HepG2 (cell line): ENCODE measurements around the gene PA2G4. TPM values are rescaled to one million over a fixed set of nuclear protein-coding genes. Genes with fewer than 3 reads are reported as not detected.

Source experiments
- GABPA ChIP-seq, 2 experiments: IDR thresholded peaks; 2 replicates each; pipeline ENCODE4 v1.6.1; 2011 to 2016; ENCODE audit warnings: low read depth in 2 of 2, low read length in 1 of 2, missing biosample characterization in 1 of 2, missing genetic modification characterization in 1 of 2
- HNF4A ChIP-seq: sonication (generic); formaldehyde crosslinking; IDR thresholded peaks from 2 replicates; pipeline ENCODE4 v1.4.0; 2020; ENCODE audit warnings: missing genetic modification reagents
- NCOR1 ChIP-seq: fragments of 200-600 bp; sonication (generic); IDR thresholded peaks from 2 replicates; pipeline ENCODE4 v1.7.0; 2017; ENCODE audit warnings: antibody characterized with exemption, low read length, borderline replicate concordance
- NFYB ChIP-seq: sonication (generic); formaldehyde crosslinking; IDR thresholded peaks from 2 replicates; pipeline ENCODE4 v1.4.0; 2020; ENCODE audit warnings: missing genetic modification reagents
- PAF1 ChIP-seq: IDR thresholded peaks from 2 replicates; pipeline ENCODE4 v1.6.1; 2016; ENCODE audit warnings: missing genetic modification reagents, missing compliant biosample characterization
- RBM39 ChIP-seq: fragments of 200-400 bp; formaldehyde crosslinking; IDR thresholded peaks from one replicate; pipeline ENCODE4 v1.6.1; 2018; ENCODE audit warnings: antibody characterized with exemption, mild to moderate bottlenecking, low read depth, low read length; ENCODE audit not compliant: poor library complexity, severe bottlenecking
- TCF12 ChIP-seq, 2 experiments: fragments of 450-650 bp in 1 of 2; sonication (generic) in 1 of 2; formaldehyde crosslinking in 1 of 2; IDR thresholded peaks; 2 replicates each; pipeline versions ENCODE4 v1.6.1 to v1.8.0; 2017 to 2022; ENCODE audit warnings: antibody characterized with exemption in 1 of 2, mild to moderate bottlenecking in 1 of 2, missing genetic modification reagents in 1 of 2, moderate library complexity in 1 of 2
- YEATS2 ChIP-seq: sonication (generic); formaldehyde crosslinking; IDR thresholded peaks from 2 replicates; pipeline ENCODE4 v1.4.0; 2020; ENCODE audit warnings: missing genetic modification reagents, borderline replicate concordance
- ZNF205 ChIP-seq: IDR thresholded peaks from 2 replicates; pipeline ENCODE4 v1.6.1; 2018; ENCODE audit warnings: missing biosample characterization, missing genetic modification reagents
- ZNF232 ChIP-seq: sonication (generic); formaldehyde crosslinking; IDR thresholded peaks from 2 replicates; pipeline ENCODE4 v1.4.0; 2020; ENCODE audit warnings: missing genetic modification reagents, borderline replicate concordance
- ZNF256 ChIP-seq: sonication (generic); formaldehyde crosslinking; conservative IDR thresholded peaks from 2 replicates; pipeline ENCODE4 v1.4.0; 2020; ENCODE audit warnings: missing genetic modification reagents
- ZNF331 ChIP-seq: sonication (generic); formaldehyde crosslinking; IDR thresholded peaks from 2 replicates; pipeline ENCODE4 v1.4.0; 2020; ENCODE audit warnings: missing genetic modification reagents
- ZNF883 ChIP-seq: sonication (generic); formaldehyde crosslinking; IDR thresholded peaks from 2 replicates; pipeline ENCODE4 v1.5.1; 2020; ENCODE audit warnings: mild to moderate bottlenecking, missing genetic modification reagents; ENCODE audit errors: not compliant biosample characterization
- polyA plus RNA-seq, 8 experiments: library from polyadenylated mRNA; depleted of rRNA in 3 of 8; stranded (reverse) in 7 of 8; unstranded in 1 of 8; fragments of >200 nt; fragmentation: Illumina TruSeq in 4 of 8; extraction: Trizol in 4 of 8; gene quantifications; 2 replicates each; pipeline versions ENCODE4 v1.2.1 to v1.2.3, GENCODE V29; 2011 to 2016; ENCODE audit warnings: low read depth in 4 of 8, missing spikeins in 1 of 8, mixed read lengths in 1 of 8; ENCODE audit not compliant: insufficient read depth in 1 of 8
- total RNA-seq, 5 experiments: library from RNA; depleted of rRNA; stranded (reverse); fragments of >200 nt; fragmentation: Illumina TruSeq; extraction: Trizol; gene quantifications; 2 replicates each; pipeline ENCODE4 v1.2.3, GENCODE V29; 2016; ENCODE audit warnings: low read depth in 1 of 5
- TF ChIP-seq, protein P1 (sequence below): sonication (generic); formaldehyde crosslinking; IDR thresholded peaks from 2 replicates; pipeline ENCODE4 v1.4.0; 2020; ENCODE audit warnings: missing genetic modification reagents
- TF ChIP-seq, protein P2 (sequence below): sonication (generic); formaldehyde crosslinking; IDR thresholded peaks from 2 replicates; pipeline ENCODE4 v1.8.0; 2022; ENCODE audit warnings: missing genetic modification reagents, low read depth, mild to moderate bottlenecking, borderline replicate concordance
- TF ChIP-seq, protein P3 (sequence below): sonication (generic); formaldehyde crosslinking; IDR thresholded peaks from 2 replicates; pipeline ENCODE4 v1.5.0; 2020; ENCODE audit warnings: missing genetic modification reagents, mild to moderate bottlenecking, borderline replicate concordance
- TF ChIP-seq, protein P4 (sequence below): sonication (generic); formaldehyde crosslinking; IDR thresholded peaks from 2 replicates; pipeline ENCODE4 v1.8.1; 2023; ENCODE audit warnings: mild to moderate bottlenecking, inconsistent platforms, moderate library complexity, missing genetic modification reagents, borderline replicate concordance

PA2G4 gene
- total and polyA plus RNA-seq, 2 of the 13 experiments (the other 11 are each of a cell fraction or from before 2014, with no cell fraction given) = 147 to 240 TPM

DNA sequence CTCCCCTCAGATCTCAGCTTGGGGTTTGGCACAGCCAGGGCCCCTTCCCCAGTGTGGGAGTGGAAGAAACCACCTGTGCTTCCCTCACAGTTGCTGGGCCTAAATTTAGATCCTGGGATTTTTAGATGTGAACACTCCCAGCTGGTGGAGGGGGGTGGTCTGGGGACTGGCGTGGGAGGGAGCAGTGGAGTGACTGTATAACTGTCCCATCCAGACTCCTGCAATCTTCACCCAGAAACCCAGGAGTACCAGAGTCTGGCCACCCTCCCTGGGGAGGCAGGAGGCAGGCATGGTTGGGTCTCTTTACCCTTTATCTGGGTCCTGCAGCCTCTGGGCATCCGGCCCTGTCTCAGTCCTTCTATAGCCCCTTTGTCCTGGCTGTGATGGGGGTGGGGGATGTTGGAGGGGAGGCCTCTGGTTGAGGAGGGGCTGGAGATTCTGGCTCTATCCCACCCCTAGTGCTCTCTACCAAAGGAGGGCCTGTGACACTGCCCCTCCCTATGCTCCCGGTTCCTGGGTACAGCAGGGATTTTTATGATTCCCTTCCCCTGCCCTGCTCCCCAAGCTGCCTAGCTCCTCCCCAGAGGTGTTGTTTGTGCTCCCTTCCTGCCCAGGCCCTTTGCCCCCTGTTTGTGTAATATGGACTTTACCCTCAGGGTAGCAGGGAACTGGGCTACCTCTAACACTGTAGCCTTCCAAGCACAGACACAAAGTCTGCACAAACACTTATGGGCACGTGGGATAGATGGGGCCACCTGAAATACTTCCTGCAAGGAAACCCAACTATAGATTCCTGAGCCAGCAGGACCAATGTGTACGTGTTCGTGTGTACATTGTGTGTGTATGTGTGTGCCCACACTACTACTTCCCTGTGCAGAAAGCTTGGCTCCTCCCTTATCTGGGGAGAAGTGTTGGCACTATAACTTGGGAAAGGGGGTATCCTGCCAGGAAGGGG, 22.7 kb upstream of the PA2G4 start (continued):
- TF ChIP-seq, protein P1, sequence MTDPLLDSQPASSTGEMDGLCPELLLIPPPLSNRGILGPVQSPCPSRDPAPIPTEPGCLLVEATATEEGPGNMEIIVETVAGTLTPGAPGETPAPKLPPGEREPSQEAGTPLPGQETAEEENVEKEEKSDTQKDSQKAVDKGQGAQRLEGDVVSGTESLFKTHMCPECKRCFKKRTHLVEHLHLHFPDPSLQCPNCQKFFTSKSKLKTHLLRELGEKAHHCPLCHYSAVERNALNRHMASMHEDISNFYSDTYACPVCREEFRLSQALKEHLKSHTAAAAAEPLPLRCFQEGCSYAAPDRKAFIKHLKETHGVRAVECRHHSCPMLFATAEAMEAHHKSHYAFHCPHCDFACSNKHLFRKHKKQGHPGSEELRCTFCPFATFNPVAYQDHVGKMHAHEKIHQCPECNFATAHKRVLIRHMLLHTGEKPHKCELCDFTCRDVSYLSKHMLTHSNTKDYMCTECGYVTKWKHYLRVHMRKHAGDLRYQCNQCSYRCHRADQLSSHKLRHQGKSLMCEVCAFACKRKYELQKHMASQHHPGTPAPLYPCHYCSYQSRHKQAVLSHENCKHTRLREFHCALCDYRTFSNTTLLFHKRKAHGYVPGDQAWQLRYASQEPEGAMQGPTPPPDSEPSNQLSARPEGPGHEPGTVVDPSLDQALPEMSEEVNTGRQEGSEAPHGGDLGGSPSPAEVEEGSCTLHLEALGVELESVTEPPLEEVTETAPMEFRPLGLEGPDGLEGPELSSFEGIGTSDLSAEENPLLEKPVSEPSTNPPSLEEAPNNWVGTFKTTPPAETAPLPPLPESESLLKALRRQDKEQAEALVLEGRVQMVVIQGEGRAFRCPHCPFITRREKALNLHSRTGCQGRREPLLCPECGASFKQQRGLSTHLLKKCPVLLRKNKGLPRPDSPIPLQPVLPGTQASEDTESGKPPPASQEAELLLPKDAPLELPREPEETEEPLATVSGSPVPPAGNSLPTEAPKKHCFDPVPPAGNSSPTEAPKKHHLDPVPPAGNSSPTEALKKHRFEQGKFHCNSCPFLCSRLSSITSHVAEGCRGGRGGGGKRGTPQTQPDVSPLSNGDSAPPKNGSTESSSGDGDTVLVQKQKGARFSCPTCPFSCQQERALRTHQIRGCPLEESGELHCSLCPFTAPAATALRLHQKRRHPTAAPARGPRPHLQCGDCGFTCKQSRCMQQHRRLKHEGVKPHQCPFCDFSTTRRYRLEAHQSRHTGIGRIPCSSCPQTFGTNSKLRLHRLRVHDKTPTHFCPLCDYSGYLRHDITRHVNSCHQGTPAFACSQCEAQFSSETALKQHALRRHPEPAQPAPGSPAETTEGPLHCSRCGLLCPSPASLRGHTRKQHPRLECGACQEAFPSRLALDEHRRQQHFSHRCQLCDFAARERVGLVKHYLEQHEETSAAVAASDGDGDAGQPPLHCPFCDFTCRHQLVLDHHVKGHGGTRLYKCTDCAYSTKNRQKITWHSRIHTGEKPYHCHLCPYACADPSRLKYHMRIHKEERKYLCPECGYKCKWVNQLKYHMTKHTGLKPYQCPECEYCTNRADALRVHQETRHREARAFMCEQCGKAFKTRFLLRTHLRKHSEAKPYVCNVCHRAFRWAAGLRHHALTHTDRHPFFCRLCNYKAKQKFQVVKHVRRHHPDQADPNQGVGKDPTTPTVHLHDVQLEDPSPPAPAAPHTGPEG (CRISPR knock-in tag) = peak; percentile 71; the same call in 1 of the 2 replicates
- TF ChIP-seq YEATS2 (peak; percentile 90; the same call in 1 of the 2 replicates), ZNF256 (CRISPR knock-in tag) (no peak), HNF4A (CRISPR knock-in tag) (peak; percentile 100), NCOR1 (peak; percentile 99), TCF12 (IDR thresholded peaks at IDR 0.05) (no peak), TCF12 (CRISPR knock-in tag; IDR thresholded peaks at IDR 0.05) (peak; percentile 35), GABPA (IDR thresholded peaks at IDR 0.05; ENCODE audit: low read depth, low read length) (no peak), GABPA (CRISPR knock-in tag; IDR thresholded peaks at IDR 0.05; ENCODE audit: low read depth) (peak; percentile 82), ZNF883 (no peak), PAF1 (no peak), ZNF205 (CRISPR knock-in tag) (peak; percentile 98), RBM39 (peak; percentile 40), NFYB (peak; percentile 35; the same call in 1 of the 2 replicates), ZNF232 (CRISPR knock-in tag) (no peak; the same call in 1 of the 2 replicates), ZNF331 (CRISPR knock-in tag) (peak; percentile 97)
- TF ChIP-seq, protein P2, sequence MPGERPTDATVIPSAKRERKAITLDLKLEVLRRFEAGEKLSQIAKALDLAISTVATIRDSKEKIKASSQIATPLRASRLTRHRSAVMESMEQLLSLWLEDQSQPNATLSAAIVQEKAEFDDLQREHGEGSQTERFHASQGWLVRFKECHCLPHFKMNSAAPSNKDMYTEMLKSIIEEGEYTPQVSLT (CRISPR knock-in tag) = peak; percentile 56; the same call in 1 of the 2 replicates
- TF ChIP-seq, protein P3, sequence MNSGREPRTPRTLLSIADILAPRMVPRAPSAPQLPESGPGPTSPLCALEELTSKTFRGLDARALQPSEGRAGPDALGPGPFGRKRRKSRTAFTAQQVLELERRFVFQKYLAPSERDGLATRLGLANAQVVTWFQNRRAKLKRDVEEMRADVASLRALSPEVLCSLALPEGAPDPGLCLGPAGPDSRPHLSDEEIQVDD (CRISPR knock-in tag) = 0 out of 2 replicates have a peak, but pooled peaks have one; percentile 5
- TF ChIP-seq, protein P4, sequence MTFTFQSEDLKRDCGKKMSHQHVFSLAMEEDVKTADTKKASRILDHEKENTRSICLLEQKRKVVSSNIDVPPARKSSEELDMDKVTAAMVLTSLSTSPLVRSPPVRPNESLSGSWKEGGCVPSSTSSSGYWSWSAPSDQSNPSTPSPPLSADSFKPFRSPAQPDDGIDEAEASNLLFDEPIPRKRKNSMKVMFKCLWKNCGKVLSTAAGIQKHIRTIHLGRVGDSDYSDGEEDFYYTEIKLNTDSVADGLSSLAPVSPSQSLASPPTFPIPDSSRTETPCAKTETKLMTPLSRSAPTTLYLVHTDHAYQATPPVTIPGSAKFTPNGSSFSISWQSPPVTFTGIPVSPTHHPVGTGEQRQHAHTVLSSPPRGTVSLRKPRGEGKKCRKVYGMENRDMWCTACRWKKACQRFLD (CRISPR knock-in tag) = 0 out of 2 replicates have a peak, but pooled peaks have one; percentile 26
